Mucosa of stomach (tissue), 1 donor: ENCODE measurements around the gene EVC.
"Not testable (repeated sequence)": the region's sequence is repeated elsewhere in the genome, so short reads cannot be mapped to it uniquely, and the experiment has no call there.

Experiments
- H3K27me3 ChIP-seq: one replicate; pipeline ENCODE4 v1.7.0; 2013; ENCODE audit warnings: mild to moderate bottlenecking, low read length; ENCODE audit not compliant: control insufficient read depth, insufficient read depth
- H3K36me3 ChIP-seq: one replicate; pipeline ENCODE4 v1.7.0; 2013; ENCODE audit warnings: low read length; ENCODE audit not compliant: control insufficient read depth, insufficient read depth
- H3K4me1 ChIP-seq: one replicate; pipeline ENCODE4 v1.7.0; 2013; ENCODE audit warnings: mild to moderate bottlenecking, low read length; ENCODE audit not compliant: control insufficient read depth, insufficient read depth
- H3K4me3 ChIP-seq: one replicate; pipeline ENCODE4 v1.7.0; 2013; ENCODE audit warnings: low read length
- H3K9ac ChIP-seq: one replicate; pipeline ENCODE4 v1.7.0; 2013; ENCODE audit warnings: mild to moderate bottlenecking, low read length, moderate library complexity
- H3K9me3 ChIP-seq: one replicate; pipeline ENCODE4 v1.7.0; 2013; ENCODE audit warnings: mild to moderate bottlenecking, low read length, moderate library complexity; ENCODE audit not compliant: control insufficient read depth
- donor health status: Pancreatic carcinoma.

EVC gene

GRCh38 chr4:5720980-5721379 is 10.0 kb downstream of the EVC start:
- H3K4me1 ChIP-seq = no peaks in the 10 kb centered on the region
- H3K9me3 ChIP-seq = no peaks in the 10 kb centered on the region
- no peak overlapping the region for H3K4me3 ChIP-seq
- no peaks in the 10 kb centered on the region for H3K27me3 ChIP-seq
- H3K9ac ChIP-seq = no peak overlapping the region
- H3K36me3 ChIP-seq = no peaks in the 10 kb centered on the region

- H3K4me3 ChIP-seq = no peak overlapping the region
- no peaks in the 10 kb centered on the region for H3K9me3 ChIP-seq
- no peak overlapping the region for H3K9ac ChIP-seq
- H3K36me3 ChIP-seq = no peaks in the 10 kb centered on the region
- H3K4me1 ChIP-seq = no peaks in the 10 kb centered on the region
- H3K27me3 ChIP-seq = no peaks in the 10 kb centered on the region
Measured at GRCh38 chr4:5721923-5722322, 10.9 kb downstream of the EVC start.

GRCh38 chr4:5722328-5722727 is 11.3 kb downstream of the EVC start:
- Histone ChIP-seq H3K27me3 (no peaks in the 10 kb centered on the region), H3K4me1 (no peaks in the 10 kb centered on the region), H3K36me3 (no peaks in the 10 kb centered on the region), H3K9me3 (no peaks in the 10 kb centered on the region), H3K4me3 (no peak overlapping the region), H3K9ac (no peak overlapping the region)

- H3K36me3 ChIP-seq = no peaks in the 10 kb centered on the region
- no peaks in the 10 kb centered on the region for H3K27me3 ChIP-seq
- H3K4me3 ChIP-seq = no peak overlapping the region
Measured at GRCh38 chr4:5724377-5724776, 13.4 kb downstream of the EVC start.

GRCh38 chr4:5728412-5728811 is 17.4 kb downstream of the EVC start:
- not testable (repeated sequence) for H3K36me3 ChIP-seq, H3K9me3 ChIP-seq, H3K4me3 ChIP-seq, H3K9ac ChIP-seq, H3K27me3 ChIP-seq, H3K4me1 ChIP-seq

More at GRCh38 chr4:5724377-5724776, 13.4 kb downstream of the EVC start:
- Histone ChIP-seq H3K9me3 (no peaks in the 10 kb centered on the region), H3K9ac (no peak overlapping the region), H3K4me1 (no peaks in the 10 kb centered on the region)

GRCh38 chr4:5730436-5730835 is 19.4 kb downstream of the EVC start:
- Histone ChIP-seq H3K36me3 (no peaks in the 10 kb centered on the region), H3K4me3 (no peak overlapping the region), H3K9me3 (no peaks in the 10 kb centered on the region), H3K4me1 (no peaks in the 10 kb centered on the region), H3K27me3 (no peaks in the 10 kb centered on the region), H3K9ac (no peak overlapping the region)

GRCh38 chr4:5730993-5731990 is 20.3 kb downstream of the EVC start:
- H3K4me3 ChIP-seq = no peak overlapping the region
- H3K27me3 ChIP-seq = no peaks in the 10 kb centered on the region
- no peaks in the 10 kb centered on the region for H3K36me3 ChIP-seq
- no peaks in the 10 kb centered on the region for H3K9me3 ChIP-seq
- H3K4me1 ChIP-seq = no peaks in the 10 kb centered on the region
- no peak overlapping the region for H3K9ac ChIP-seq

- Histone ChIP-seq H3K27me3 (no peaks in the 10 kb centered on the region), H3K9me3 (no peaks in the 10 kb centered on the region), H3K4me3 (no peak overlapping the region), H3K4me1 (no peaks in the 10 kb centered on the region), H3K36me3 (no peaks in the 10 kb centered on the region), H3K9ac (no peak overlapping the region)
Measured at GRCh38 chr4:5732158-5732557, 21.2 kb downstream of the EVC start.

GRCh38 chr4:5734853-5735252 is 23.9 kb downstream of the EVC start:
- no peaks in the 10 kb centered on the region for H3K36me3 ChIP-seq
- H3K4me3 ChIP-seq = no peak overlapping the region
- no peaks in the 10 kb centered on the region for H3K9me3 ChIP-seq
- no peaks in the 10 kb centered on the region for H3K4me1 ChIP-seq
- H3K9ac ChIP-seq = no peak overlapping the region
- no peaks in the 10 kb centered on the region for H3K27me3 ChIP-seq

- Histone ChIP-seq H3K36me3 (no peaks in the 10 kb centered on the region), H3K4me3 (no peak overlapping the region), H3K9ac (no peak overlapping the region), H3K4me1 (no peaks in the 10 kb centered on the region), H3K27me3 (no peaks in the 10 kb centered on the region), H3K9me3 (no peaks in the 10 kb centered on the region)
Measured at GRCh38 chr4:5735463-5735862, 24.5 kb downstream of the EVC start.

- Histone ChIP-seq H3K36me3 (no peaks in the 10 kb centered on the region), H3K9ac (no peak overlapping the region), H3K4me1 (no peaks in the 10 kb centered on the region), H3K4me3 (no peak overlapping the region), H3K9me3 (no peaks in the 10 kb centered on the region), H3K27me3 (no peaks in the 10 kb centered on the region)
Measured at GRCh38 chr4:5738061-5738460, 27.1 kb downstream of the EVC start.

- Histone ChIP-seq H3K36me3 (no peaks in the 10 kb centered on the region), H3K9me3 (no peaks in the 10 kb centered on the region), H3K4me1 (no peaks in the 10 kb centered on the region), H3K4me3 (no peak overlapping the region), H3K27me3 (no peaks in the 10 kb centered on the region), H3K9ac (no peak overlapping the region)
Measured at GRCh38 chr4:5742388-5742787, 31.4 kb downstream of the EVC start.
